IMR-90 (cell line): ENCODE measurements around the gene UTF1. TPM values are rescaled to one million over a fixed set of nuclear protein-coding genes. Genes with fewer than 3 reads are reported as not detected.
A peak's percentile ranks its signal among the peaks of the same experiment; 100 is the strongest.

ENCODE experiments used
- ATAC-seq: fragments of 200-7000 bp; cut with Tn5 transposase; 2 replicates; pipeline ENCODE4 v1.9.1; 2020; ENCODE audit warnings: low read depth, mild to moderate bottlenecking, moderate library complexity
- BruUV-seq: library from RNA; stranded (reverse); fragments of 400-500 nt; replicated peaks from 2 replicates; lab custom pipeline; 2021; lab: Mats Ljungman, UMichigan
- CTCF ChIA-PET: fragments of 300-600 bp; formaldehyde crosslinking; extraction: SDS; loops from one replicate; lab custom pipeline; 2021; ENCODE audit warnings: antibody characterized with exemption; lab: Yijun Ruan, JAX
- POLR2A ChIA-PET: fragments of 300-600 bp; sonication (Branson Sonifier 250); formaldehyde crosslinking; loops from one replicate; lab custom pipeline; 2022; ENCODE audit warnings: antibody characterized with exemption; ENCODE audit not compliant: unreplicated experiment; lab: Charles Lee
- DNase-seq: peaks from one replicate; pipeline ENCODE4 v3.0.0; 2013
- H2AFZ ChIP-seq: replicated peaks from 2 replicates; pipeline ENCODE3; 2013; ENCODE audit warnings: low read length, mild to moderate bottlenecking; ENCODE audit not compliant: poor library complexity
- H2AK5ac ChIP-seq: 2 replicates; pipeline ENCODE4 v1.6.1; 2013; ENCODE audit warnings: low read depth, low read length, inconsistent platforms
- H2AK9ac ChIP-seq: replicated peaks from 2 replicates; pipeline ENCODE3; 2013; ENCODE audit warnings: mild to moderate bottlenecking, low read depth, low read length, moderate library complexity; ENCODE audit not compliant: poor library complexity
- H2BK120ac ChIP-seq: 2 replicates; pipeline ENCODE4 v1.6.1; 2013; ENCODE audit warnings: low read depth, low read length, inconsistent platforms
- H2BK15ac ChIP-seq: 3 replicates; pipeline ENCODE4 v1.6.1; 2013; ENCODE audit warnings: low read depth, low read length, inconsistent platforms
- H2BK20ac ChIP-seq: 2 replicates; pipeline ENCODE4 v1.6.1; 2013; ENCODE audit warnings: low read depth, mild to moderate bottlenecking, inconsistent platforms, low read length, moderate library complexity
- H2BK5ac ChIP-seq: 2 replicates; pipeline ENCODE4 v1.6.1; 2013; ENCODE audit warnings: mild to moderate bottlenecking, low read depth, low read length, inconsistent platforms; ENCODE audit not compliant: poor library complexity, severe bottlenecking
- H3K14ac ChIP-seq: replicated peaks from 2 replicates; pipeline ENCODE4 v1.6.1; 2013; ENCODE audit warnings: low read depth, low read length, inconsistent platforms
- H3K18ac ChIP-seq: 2 replicates; pipeline ENCODE4 v1.6.1; 2013; ENCODE audit warnings: low read depth, low read length, control low read depth
- H3K23ac ChIP-seq: 2 replicates; pipeline ENCODE4 v1.6.1; 2013; ENCODE audit warnings: low read depth, low read length, inconsistent platforms
- H3K27ac ChIP-seq: 2 replicates; pipeline ENCODE4 v1.5.1; 2013; ENCODE audit warnings: mild to moderate bottlenecking, control low read depth, low read length; ENCODE audit not compliant: insufficient read depth
- H3K27me3 ChIP-seq: 2 replicates; pipeline ENCODE4 v1.6.1; 2013; ENCODE audit warnings: low read length; ENCODE audit not compliant: control insufficient read depth, insufficient read depth
- H3K36me3 ChIP-seq: 2 replicates; pipeline ENCODE4 v1.6.1; 2013; ENCODE audit warnings: low read length, mixed read lengths; ENCODE audit not compliant: control insufficient read depth, insufficient read depth
- H3K4ac ChIP-seq: 2 replicates; pipeline ENCODE4 v1.6.1; 2013; ENCODE audit warnings: low read depth, low read length, inconsistent platforms
- H3K4me1 ChIP-seq: 2 replicates; pipeline ENCODE4 v1.6.1; 2013; ENCODE audit warnings: low read length, mixed read lengths; ENCODE audit not compliant: control insufficient read depth, insufficient read depth
- H3K4me2 ChIP-seq: 2 replicates; pipeline ENCODE4 v1.6.1; 2013; ENCODE audit warnings: low read depth, mild to moderate bottlenecking, control low read depth, low read length, moderate library complexity
- H3K4me3 ChIP-seq: 2 replicates; pipeline ENCODE4 v1.5.1; 2013; ENCODE audit warnings: low read depth, mild to moderate bottlenecking, control low read depth, low read length, moderate library complexity; ENCODE audit not compliant: insufficient read depth
- H3K56ac ChIP-seq: 2 replicates; pipeline ENCODE4 v1.6.1; 2013; ENCODE audit warnings: low read length, inconsistent platforms; ENCODE audit not compliant: insufficient read depth; ENCODE audit errors: extremely low read depth
- H3K79me1 ChIP-seq, 2 experiments: 2 replicates each; pipeline ENCODE4 v1.6.1; 2013; ENCODE audit warnings: low read length in 2 of 2, inconsistent platforms in 1 of 2, low read depth in 1 of 2
- H3K9ac ChIP-seq: 2 replicates; pipeline ENCODE4 v1.6.1; 2013; ENCODE audit warnings: low read depth, low read length, control low read depth
- H3K9me1 ChIP-seq: 2 replicates; pipeline ENCODE4 v1.6.1; 2013; ENCODE audit warnings: low read length, inconsistent platforms; ENCODE audit not compliant: insufficient read depth
- H3K9me3 ChIP-seq: 2 replicates; pipeline ENCODE4 v1.6.1; 2013; ENCODE audit warnings: low read length; ENCODE audit not compliant: control insufficient read depth, insufficient read depth
- H4K20me1 ChIP-seq: 2 replicates; pipeline ENCODE4 v1.6.1; 2013; ENCODE audit warnings: low read length, inconsistent platforms; ENCODE audit not compliant: insufficient read depth
- H4K5ac ChIP-seq: 2 replicates; pipeline ENCODE4 v1.6.1; 2013; ENCODE audit warnings: mild to moderate bottlenecking, low read depth, low read length, control low read depth
- H4K8ac ChIP-seq, 2 experiments: 2 replicates each; pipeline ENCODE4 v1.6.1; 2013; ENCODE audit warnings: low read depth in 2 of 2, low read length in 2 of 2, control low read depth in 1 of 2, inconsistent platforms in 1 of 2
- H4K91ac ChIP-seq: 2 replicates; pipeline ENCODE4 v1.6.1; 2013; ENCODE audit warnings: low read depth, low read length, inconsistent platforms; ENCODE audit not compliant: insufficient read depth
- CEBPB ChIP-seq: IDR thresholded peaks from 2 replicates; pipeline ENCODE4 v1.6.1; 2012; ENCODE audit warnings: low read depth, low read length, improper control_type of control experiment
- CHD1 ChIP-seq: IDR thresholded peaks from 2 replicates; pipeline ENCODE4 v1.6.1; 2012; ENCODE audit warnings: low read depth, low read length, improper control_type of control experiment
- POLR2A ChIP-seq: IDR thresholded peaks from 2 replicates; pipeline ENCODE4 v1.6.1; 2012; ENCODE audit warnings: mild to moderate bottlenecking, low read depth, low read length
- SMC3 ChIP-seq: fragments of 150-350 bp; IDR thresholded peaks from 2 replicates; pipeline ENCODE4 v1.6.1; 2016; ENCODE audit warnings: low read depth, mild to moderate bottlenecking, antibody characterized with exemption, low read length, moderate library complexity
- WGBS, 2 experiments: methylation state at CpG; one replicate each; pipeline versions ENCODE4 v1.1.5 to v1.1.7; 2013; ENCODE audit warnings: missing lambda C conversion rate in 2 of 2; ENCODE audit not compliant: insufficient read length in 1 of 2; ENCODE audit errors: extremely low coverage in 2 of 2; 5-methylcytosine and 5-hydroxymethylcytosine counted together
- dilution Hi-C: fragments of 300-500 bp; cut with HindIII; formaldehyde crosslinking; loops from one replicate; pipeline ENCODE4 v1.14.3; 2018; ENCODE audit warnings: low sequenced_read_pairs; ENCODE audit not compliant: unreplicated experiment
- in situ Hi-C: fragments of 300-500 bp; cut with MboI; formaldehyde crosslinking; loops from 3 replicates; pipeline ENCODE4 v1.14.3; 2019; ENCODE audit warnings: low sequenced_read_pairs, inconsistent platforms, mixed read lengths
- intact Hi-C: fragments of 100-400 bp; cut with micrococcal nuclease; formaldehyde crosslinking; loops from 2 replicates; pipeline ENCODE4 v1.10.0; 2022
- polyA plus RNA-seq, 3 experiments: library from polyadenylated mRNA; depleted of rRNA; stranded (reverse); fragments of >200 nt; gene quantifications; 2 replicates each; pipeline ENCODE4 v1.2.3, GENCODE V29; 2012; ENCODE audit warnings: low replicate concordance in 1 of 3
- total RNA-seq: library from RNA; depleted of rRNA; stranded (reverse); fragments of >200 nt; gene quantifications from 2 replicates; pipeline ENCODE4 v1.2.3, GENCODE V29; 2012

Gene UTF1
- total and polyA plus RNA-seq, 2 of the 4 experiments (the other 2 are of a cell fraction): not detected

- Histone ChIP-seq H2AK9ac (peak overlapping the region; percentile 99), H3K4ac (peak overlapping the region; percentile 90), H2AK5ac (peak overlapping the region; percentile 62; the same call in 1 of the 2 replicates), H2BK5ac (peak overlapping the region; percentile 91), H2BK15ac (0 out of 3 replicates have a peak overlapping the region, but pooled peaks have one; percentile 5), H4K20me1 (no peaks in the 10 kb centered on the region), H3K56ac (no peak overlapping the region), H2AFZ (peak overlapping the region; percentile 93), H3K23ac (no peak overlapping the region), H3K9me1 (peaks cover 18% of the 10 kb centered on the region), H3K9ac (peak overlapping the region; percentile 60), H2BK20ac (no peak overlapping the region), H3K27me3 (no peaks in the 10 kb centered on the region; the same call in 1 of the 2 replicates), H3K4me1 (peaks cover 21% of the 10 kb centered on the region), H4K8ac (peak overlapping the region; percentile 74 to 94; a peak in 3 of 4 replicates), H3K18ac (peak overlapping the region; percentile 2), H3K27ac (peak overlapping the region; percentile 91), H3K36me3 (no peaks in the 10 kb centered on the region), H2BK120ac (peak overlapping the region; percentile 62; the same call in 1 of the 2 replicates), H3K14ac (0 out of 2 replicates have a peak overlapping the region, but pooled peaks have one; percentile 48), H4K5ac (peak overlapping the region; percentile 70), H3K4me3 (peak overlapping the region; percentile 66), H3K4me2 (peak overlapping the region; percentile 91), H4K91ac (peak overlapping the region; percentile 76; the same call in 1 of the 2 replicates), H3K79me1 (peaks cover 0 to 4% of the 10 kb centered on the region in 2 experiments; a peak in 1 of 4 replicates), H3K9me3 (no peaks in the 10 kb centered on the region)
- in situ Hi-C loops (loop anchor here (25.0 kb wide), 1 partner anchor 600 kb away; no protein-coding TSS in a partner anchor), intact Hi-C loops (loop anchor here (1.0 to 5.0 kb wide), 2 partner anchors 14 to 45 kb away; partner anchors contain the start of genes ADAM8, TUBGCP2 and ZNF511), dilution Hi-C loops (no loop called here)
- DNase-seq (peak; percentile 38), ATAC-seq (peak; percentile 76)
- 0% methylated on average over 11 of the region's 79 CpGs; no CpG with 5 or more reads in 1 of the 2 experiments for WGBS, 2 experiments
- POLR2A ChIA-PET: no interaction called here
- peak; percentile 56; the same call in 1 of the 2 replicates for TF ChIP-seq POLR2A
- TF ChIP-seq CEBPB: no peak
- no peak for TF ChIP-seq CHD1
- TF ChIP-seq SMC3: no peak
- no TSS peak for BruUV-seq
- CTCF ChIA-PET: interaction anchor here (1.9 kb wide), 1 partner anchor 46 kb away, joined by 5 read pairs; no protein-coding TSS in a partner anchor
Measured at GRCh38 chr10:133261726-133262325, 31.8 kb downstream of the UTF1 start.
